Activated CD8-positive, alpha-beta memory T cell treated with anti-CD3 and anti-CD28 coated beads for 4 hours (primary cell): ENCODE results near the gene EVI5.

Experiments used
- DNase-seq, 2 donors: peaks; one replicate each; pipeline ENCODE4 v3.0.0-alpha.2; 2020; ENCODE audit warnings: low read depth in 2 of 2

Gene EVI5

GRCh38 chr1:92459871-92460320 lies 325.0 kb downstream of the EVI5 start:
- no peak for DNase-seq
